NB4 (cell line): ENCODE results near the gene LRRC8C.
"Not testable (repeated sequence)": the region's sequence is repeated elsewhere in the genome, so short reads cannot be mapped to it uniquely, and the experiment has no call there.

ENCODE experiments used
- DNase-seq: peaks from one replicate; pipeline ENCODE4 v3.0.0; 2010; ENCODE audit warnings: low read depth
- H3K4me3 ChIP-seq: one replicate; pipeline ENCODE4 v1.5.1; 2011; ENCODE audit warnings: mild to moderate bottlenecking, low read depth, low read length, moderate library complexity
- MYC ChIP-seq: IDR thresholded peaks from 2 replicates; pipeline ENCODE4 v1.6.1; 2011; ENCODE audit warnings: low read depth, low read length
- POLR2A ChIP-seq: IDR thresholded peaks from 2 replicates; pipeline ENCODE4 v1.6.1; 2011; ENCODE audit warnings: mild to moderate bottlenecking; ENCODE audit not compliant: insufficient read length; ENCODE audit errors: extremely low read depth
- TF ChIP-seq, protein P1 (sequence below): IDR thresholded peaks from one replicate; pipeline ENCODE4 v1.5.1; 2012; ENCODE audit warnings: low read depth, low read length
- TF ChIP-seq, protein P2 (sequence below): IDR thresholded peaks from 2 replicates; pipeline ENCODE4 v1.6.1; 2011; ENCODE audit warnings: low read depth, low read length

Gene LRRC8C

DNA sequence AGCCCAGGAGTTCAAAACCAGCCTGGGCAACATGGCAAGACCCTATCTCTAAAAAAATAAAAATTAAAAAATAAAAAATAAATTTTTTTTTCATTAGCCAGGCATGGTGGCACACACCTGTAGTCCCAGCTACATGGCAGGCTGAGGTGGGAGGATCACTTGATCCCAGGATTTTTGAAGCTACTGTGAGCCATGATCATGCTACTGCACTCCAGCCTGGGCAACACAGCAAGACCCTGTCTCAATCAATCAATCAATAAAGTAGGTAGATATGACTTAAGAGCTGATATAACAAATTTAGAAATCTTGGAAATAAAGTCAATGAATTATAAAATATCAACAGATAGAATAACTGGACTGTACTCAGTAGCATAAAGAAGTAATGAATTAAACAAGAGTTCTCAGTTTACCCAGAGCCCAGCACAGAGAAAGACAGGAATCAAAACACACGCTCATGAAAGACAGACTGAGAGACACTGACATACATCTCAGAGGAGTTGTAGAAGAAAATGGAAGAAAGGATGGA is 69.7 kb downstream of the LRRC8C start:
- DNase-seq: no peak
- H3K4me3 ChIP-seq: no peak overlapping the region
- TF ChIP-seq, protein P1, sequence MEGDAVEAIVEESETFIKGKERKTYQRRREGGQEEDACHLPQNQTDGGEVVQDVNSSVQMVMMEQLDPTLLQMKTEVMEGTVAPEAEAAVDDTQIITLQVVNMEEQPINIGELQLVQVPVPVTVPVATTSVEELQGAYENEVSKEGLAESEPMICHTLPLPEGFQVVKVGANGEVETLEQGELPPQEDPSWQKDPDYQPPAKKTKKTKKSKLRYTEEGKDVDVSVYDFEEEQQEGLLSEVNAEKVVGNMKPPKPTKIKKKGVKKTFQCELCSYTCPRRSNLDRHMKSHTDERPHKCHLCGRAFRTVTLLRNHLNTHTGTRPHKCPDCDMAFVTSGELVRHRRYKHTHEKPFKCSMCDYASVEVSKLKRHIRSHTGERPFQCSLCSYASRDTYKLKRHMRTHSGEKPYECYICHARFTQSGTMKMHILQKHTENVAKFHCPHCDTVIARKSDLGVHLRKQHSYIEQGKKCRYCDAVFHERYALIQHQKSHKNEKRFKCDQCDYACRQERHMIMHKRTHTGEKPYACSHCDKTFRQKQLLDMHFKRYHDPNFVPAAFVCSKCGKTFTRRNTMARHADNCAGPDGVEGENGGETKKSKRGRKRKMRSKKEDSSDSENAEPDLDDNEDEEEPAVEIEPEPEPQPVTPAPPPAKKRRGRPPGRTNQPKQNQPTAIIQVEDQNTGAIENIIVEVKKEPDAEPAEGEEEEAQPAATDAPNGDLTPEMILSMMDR: no peak
- no peak for TF ChIP-seq POLR2A
- TF ChIP-seq MYC: no peak
- TF ChIP-seq, protein P2, sequence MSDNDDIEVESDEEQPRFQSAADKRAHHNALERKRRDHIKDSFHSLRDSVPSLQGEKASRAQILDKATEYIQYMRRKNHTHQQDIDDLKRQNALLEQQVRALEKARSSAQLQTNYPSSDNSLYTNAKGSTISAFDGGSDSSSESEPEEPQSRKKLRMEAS: no peak

DNA sequence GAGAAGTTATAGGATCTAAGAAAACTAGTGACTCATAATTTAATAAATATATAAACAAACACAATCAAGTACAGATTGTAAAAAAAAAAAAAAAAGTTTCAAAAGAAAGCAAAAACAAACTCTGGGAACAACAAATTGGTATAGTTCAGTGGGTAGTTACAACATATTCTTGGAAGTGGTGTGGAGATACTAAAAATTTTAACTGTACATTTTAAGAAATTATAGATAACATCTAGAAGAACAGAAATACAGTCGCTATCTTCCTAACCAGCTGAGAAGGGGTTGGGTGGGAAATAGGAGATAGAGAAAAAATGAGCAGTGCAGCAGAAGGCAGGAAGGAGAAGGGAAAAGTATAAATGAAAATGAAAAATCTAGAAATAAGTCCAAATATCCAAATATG is 70.5 kb downstream of the LRRC8C start:
- TF ChIP-seq, protein P1: no peak
- TF ChIP-seq MYC: no peak
- TF ChIP-seq POLR2A: no peak
- TF ChIP-seq, protein P2: no peak
- no peak overlapping the region for H3K4me3 ChIP-seq
- DNase-seq: no peak

DNA sequence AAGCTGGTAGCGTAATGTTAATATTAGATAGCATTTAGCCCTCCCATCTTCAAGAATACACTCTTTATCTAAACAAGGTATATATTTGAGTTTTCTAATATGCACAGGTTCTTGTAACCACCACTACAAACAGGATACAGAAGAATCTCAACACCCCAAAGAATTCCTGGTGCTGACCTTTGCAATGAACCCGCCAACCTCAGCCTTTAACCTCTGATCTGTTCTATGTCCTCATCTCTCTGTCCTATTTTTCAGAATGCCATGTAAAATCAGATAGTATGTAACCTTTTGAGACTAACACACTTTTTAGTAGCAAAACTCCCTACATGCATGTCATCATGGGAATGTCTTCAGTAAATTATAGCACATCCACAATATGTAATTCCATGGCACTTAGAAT is 71.1 kb downstream of the LRRC8C start:
- TF ChIP-seq, protein P2: no peak
- no peak for TF ChIP-seq MYC
- TF ChIP-seq POLR2A: no peak
- TF ChIP-seq, protein P1: no peak
- H3K4me3 ChIP-seq: no peak overlapping the region
- no peak for DNase-seq

DNA sequence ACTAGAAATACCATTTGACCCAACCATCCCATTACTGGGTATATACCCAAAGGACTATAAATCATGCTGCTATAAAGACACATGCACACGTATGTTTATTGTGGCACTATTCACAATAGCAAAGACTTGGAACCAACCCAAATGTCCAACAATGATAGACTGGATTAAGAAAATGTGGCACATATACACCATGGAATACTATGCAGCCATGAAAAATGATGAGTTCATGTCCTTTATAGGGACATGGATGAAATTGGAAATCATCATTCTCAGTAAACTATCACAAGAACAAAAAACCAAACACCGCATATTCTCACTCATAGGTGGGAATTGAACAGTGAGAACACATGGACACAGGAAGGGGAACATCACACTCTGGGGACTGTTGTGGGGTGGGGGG is 72.0 kb downstream of the LRRC8C start:
- not testable (repeated sequence) for H3K4me3 ChIP-seq, DNase-seq

DNA sequence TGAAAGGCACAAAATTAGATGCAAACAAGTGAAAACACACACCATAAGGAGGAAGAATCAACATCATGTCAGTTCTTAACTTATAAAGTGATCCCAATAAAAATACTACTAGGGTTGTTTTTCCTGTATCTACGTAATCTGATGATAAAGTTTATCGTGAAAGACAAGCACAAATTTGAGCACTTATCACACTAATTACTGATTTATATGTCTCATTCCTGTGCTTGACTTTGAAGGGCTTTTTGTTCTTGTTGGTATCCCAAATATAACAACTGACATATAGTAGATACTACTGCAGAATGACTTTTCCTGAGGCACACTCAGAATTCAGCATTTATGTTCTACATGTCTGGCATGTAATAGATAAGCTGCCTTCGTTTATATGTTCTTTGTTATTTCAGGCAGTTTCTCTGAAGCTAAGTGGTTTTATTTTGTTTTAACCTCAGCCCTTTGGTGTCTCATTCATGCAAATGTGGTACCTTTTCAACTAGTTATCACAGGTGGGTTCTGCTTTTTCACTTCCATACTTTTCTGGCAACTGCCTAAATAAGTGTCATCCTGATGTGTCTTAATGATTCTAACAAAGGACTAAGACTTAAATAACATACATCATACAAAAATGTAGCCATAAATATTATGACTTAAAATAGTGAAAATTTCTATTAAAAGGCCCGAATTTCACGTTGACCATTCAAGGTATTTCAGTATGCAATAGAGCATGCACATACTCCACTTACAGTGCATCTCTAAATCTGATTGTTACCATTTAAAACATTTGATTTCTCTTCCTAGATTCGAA is 73.2 kb downstream of the LRRC8C start:
- DNase-seq: no peak
- H3K4me3 ChIP-seq: no peak overlapping the region
- TF ChIP-seq, protein P1: no peak
- TF ChIP-seq MYC (no peak), POLR2A (no peak)
- TF ChIP-seq, protein P2: no peak

DNA sequence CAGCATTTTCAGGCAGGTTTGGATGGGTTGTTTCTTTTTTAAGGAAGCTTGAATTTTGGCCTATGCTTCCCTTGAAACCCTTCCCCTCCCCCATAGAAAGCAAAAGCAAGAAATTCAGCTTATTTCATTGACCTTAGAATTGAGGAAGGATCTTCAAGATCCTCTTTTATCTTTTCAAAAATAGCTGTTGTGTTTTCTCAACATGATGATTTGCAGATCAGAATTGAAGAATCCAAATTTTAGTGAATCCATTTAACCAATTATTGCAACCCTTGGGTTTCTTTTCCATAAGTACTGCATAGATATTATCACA is 73.7 kb downstream of the LRRC8C start:
- no peak overlapping the region for H3K4me3 ChIP-seq
- TF ChIP-seq, protein P2: no peak
- TF ChIP-seq, protein P1: no peak
- TF ChIP-seq MYC (no peak), POLR2A (no peak)
- DNase-seq: peak; percentile 71
